HepG2 (cell line): ENCODE data around the gene PLB1. TPM values are rescaled to one million over a fixed set of nuclear protein-coding genes. Genes with fewer than 3 reads are reported as not detected.
A peak's percentile ranks its signal among the peaks of the same experiment; 100 is the strongest.

Experiments used
- ATAC-seq: fragments of 200-7000 bp; cut with Tn5 transposase; 3 replicates; pipeline ENCODE4 v1.9.1; 2020; ENCODE audit warnings: mild to moderate bottlenecking, moderate library complexity
- Bru-seq: library from RNA; stranded (reverse); fragments of 400-500 nt; gene quantifications from one replicate; lab custom pipeline; 2021; lab: Mats Ljungman, UMichigan
- BruChase-seq, 2 experiments: library from RNA; stranded (reverse); fragments of 400-500 nt; gene quantifications; one replicate each; lab custom pipeline; 2021; lab: Mats Ljungman, UMichigan
- BruUV-seq: library from RNA; stranded (reverse); fragments of 400-500 nt; replicated peaks from 2 replicates; lab custom pipeline; 2021; lab: Mats Ljungman, UMichigan
- CTCF ChIA-PET: fragments of 300-600 bp; formaldehyde crosslinking; extraction: SDS; loops from one replicate; lab custom pipeline; 2021; ENCODE audit warnings: low total read pairs, inconsistent platforms, low intra/inter-chr PET ratio; lab: Yijun Ruan, JAX
- POLR2A ChIA-PET: fragments of 350-600 bp; sonication (Branson Sonifier 250); formaldehyde crosslinking; loops from one replicate; lab custom pipeline; 2020; ENCODE audit warnings: antibody characterized with exemption, inconsistent platforms; lab: Yijun Ruan, JAX
- DNase-seq: peaks from one replicate; pipeline ENCODE4 v3.0.0-alpha.2; 2015; ENCODE audit warnings: low spot score
- FAIRE-seq: peaks from 3 replicates; lab custom pipeline; 2011; peaks lifted over from hg19 to GRCh38; lab: Jason Lieb, UNC
- H2AFZ ChIP-seq: one replicate; pipeline ENCODE4 v1.6.1; 2011; ENCODE audit warnings: low read length, inconsistent platforms
- H3K27ac ChIP-seq: fragments of 300-600 bp; 3 replicates; pipeline ENCODE4 v1.8.0; 2011; ENCODE audit warnings: mixed run types, mild to moderate bottlenecking, mixed read lengths, low read length, inconsistent platforms; ENCODE audit not compliant: insufficient read depth; ENCODE audit errors: extremely low read length
- H3K27me3 ChIP-seq, 2 experiments: fragments of 200-600 bp in 1 of 2; 2 replicates in 1 of 2; 3 replicates in 1 of 2; pipeline versions ENCODE4 v1.6.0 to v1.8.0; 2011; ENCODE audit warnings: low read length in 2 of 2, mild to moderate bottlenecking in 2 of 2, moderate library complexity in 2 of 2, inconsistent platforms in 1 of 2; ENCODE audit not compliant: insufficient read depth in 2 of 2, control insufficient read depth in 1 of 2
- H3K36me3 ChIP-seq, 2 experiments: fragments of 200-600 bp in 1 of 2; replicated peaks in 1 of 2; 2 replicates in 1 of 2; 3 replicates in 1 of 2; pipeline versions ENCODE4 v1.5.1 to v1.8.0; 2011; ENCODE audit warnings: low read length in 2 of 2, inconsistent platforms in 1 of 2; ENCODE audit not compliant: insufficient read depth in 2 of 2, control insufficient read depth in 1 of 2
- H3K4me1 ChIP-seq: 2 replicates; pipeline ENCODE4 v1.5.1; 2012; ENCODE audit warnings: low read length, inconsistent platforms; ENCODE audit not compliant: insufficient read depth
- H3K4me2 ChIP-seq: 2 replicates; pipeline ENCODE4 v1.6.0; 2011; ENCODE audit warnings: low read depth, low read length, inconsistent platforms
- H3K4me3 ChIP-seq, 3 experiments: fragments of 200-600 bp in 1 of 3; sonication (generic), shearing (Covaris generic) in 1 of 3; replicated peaks in 1 of 3; 2 replicates each; pipeline ENCODE4 v1.5.1; 2011 to 2016; ENCODE audit warnings: low read length in 3 of 3, inconsistent platforms in 2 of 3, low read depth in 2 of 3, mild to moderate bottlenecking in 2 of 3, control low read depth in 1 of 3, mixed read lengths in 1 of 3; ENCODE audit not compliant: insufficient read depth in 1 of 3
- H3K79me2 ChIP-seq: one replicate; pipeline ENCODE4 v1.6.1; 2011; ENCODE audit warnings: low read length, inconsistent platforms; ENCODE audit not compliant: insufficient read depth
- H3K9ac ChIP-seq: 2 replicates; pipeline ENCODE4 v1.6.0; 2011; ENCODE audit warnings: mild to moderate bottlenecking, low read depth, low read length, inconsistent platforms; ENCODE audit not compliant: insufficient read depth
- H3K9me3 ChIP-seq: 2 replicates; pipeline ENCODE4 v1.5.1; 2012; ENCODE audit warnings: mild to moderate bottlenecking, low read length
- H4K20me1 ChIP-seq: 2 replicates; pipeline ENCODE4 v1.6.0; 2011; ENCODE audit warnings: inconsistent platforms, mild to moderate bottlenecking, low read length, moderate library complexity; ENCODE audit not compliant: insufficient read depth
- GMEB2 ChIP-seq: IDR thresholded peaks from 2 replicates; pipeline ENCODE4 v1.6.1; 2016; ENCODE audit warnings: missing biosample characterization, missing genetic modification reagents, low read depth
- HINFP ChIP-seq: sonication (generic); formaldehyde crosslinking; IDR thresholded peaks from 2 replicates; pipeline ENCODE4 v1.4.0; 2020; ENCODE audit warnings: low read depth, mild to moderate bottlenecking, missing genetic modification reagents
- HNRNPL ChIP-seq: fragments of 200-400 bp; formaldehyde crosslinking; IDR thresholded peaks from 2 replicates; pipeline ENCODE4 v1.6.1; 2017; ENCODE audit warnings: mild to moderate bottlenecking, low read depth, low read length
- POLR2G ChIP-seq: fragments of 200-400 bp; formaldehyde crosslinking; IDR thresholded peaks from 2 replicates; pipeline ENCODE4 v1.6.1; 2018; ENCODE audit warnings: mild to moderate bottlenecking, low read depth, low read length, moderate library complexity
- SSRP1 ChIP-seq: IDR thresholded peaks from 2 replicates; pipeline ENCODE4 v1.6.1; 2016; ENCODE audit warnings: control low read depth
- TBX3 ChIP-seq: fragments of 450-650 bp; IDR thresholded peaks from 2 replicates; pipeline ENCODE4 v1.6.1; 2017; ENCODE audit warnings: antibody characterized with exemption, mild to moderate bottlenecking, inconsistent platforms, borderline replicate concordance
- YY1 ChIP-seq: IDR thresholded peaks from 2 replicates; pipeline ENCODE4 v1.6.1; 2011; ENCODE audit warnings: low read length, low read depth, moderate library complexity, mild to moderate bottlenecking; ENCODE audit not compliant: insufficient read depth, insufficient replicate concordance
- ZFAT ChIP-seq: sonication (generic); formaldehyde crosslinking; conservative IDR thresholded peaks from 2 replicates; pipeline ENCODE4 v1.8.1; 2023; ENCODE audit warnings: missing genetic modification reagents, inconsistent platforms
- ZNF280D ChIP-seq: sonication (generic); formaldehyde crosslinking; IDR thresholded peaks from 2 replicates; pipeline ENCODE4 v1.5.1; 2020; ENCODE audit warnings: mild to moderate bottlenecking, missing genetic modification reagents
- ZNF431 ChIP-seq: sonication (generic); formaldehyde crosslinking; IDR thresholded peaks from 2 replicates; pipeline ENCODE4 v1.9.0; 2022; ENCODE audit warnings: missing genetic modification reagents, low read depth, mild to moderate bottlenecking, borderline replicate concordance
- WGBS: methylation state at CpG from one replicate; pipeline ENCODE4 v1.1.6; 2017; ENCODE audit warnings: low lambda C conversion rate; 5-methylcytosine and 5-hydroxymethylcytosine counted together
- in situ Hi-C: cut with HindIII; loops from 2 replicates; pipeline ENCODE4 v1.10.0; 2017; ENCODE audit warnings: low pct_unique_long_range_greater_than_20kb; ENCODE audit not compliant: extremely low pct_ligation_motif_present
- intact Hi-C: fragments of 100-400 bp; cut with micrococcal nuclease; formaldehyde crosslinking; loops from one replicate; pipeline ENCODE4 v1.10.0; 2022; ENCODE audit not compliant: unreplicated experiment
- long read RNA-seq, 2 experiments: library from RNA in 1 of 2; library from polyadenylated mRNA in 1 of 2; stranded (forward) in 1 of 2; unstranded in 1 of 2; transcript quantifications; one replicate each; pipeline ENCODE4 v2.0.0, GENCODE V29; 2019 to 2022
- polyA minus RNA-seq, 3 experiments: library from RNA; depleted of rRNA, polyadenylated mRNA; stranded (reverse); fragments of >200 nt; gene quantifications; 2 replicates each; pipeline ENCODE4 v1.2.3, GENCODE V29; 2011; ENCODE audit warnings: low replicate concordance in 1 of 3
- polyA plus RNA-seq, 8 experiments: library from polyadenylated mRNA; depleted of rRNA in 3 of 8; stranded (reverse) in 7 of 8; unstranded in 1 of 8; fragments of >200 nt; fragmentation: Illumina TruSeq in 4 of 8; extraction: Trizol in 4 of 8; gene quantifications; 2 replicates each; pipeline versions ENCODE4 v1.2.1 to v1.2.3, GENCODE V29; 2011 to 2016; ENCODE audit warnings: low read depth in 4 of 8, missing spikeins in 1 of 8, mixed read lengths in 1 of 8; ENCODE audit not compliant: insufficient read depth in 1 of 8
- total RNA-seq, 5 experiments: library from RNA; depleted of rRNA; stranded (reverse); fragments of >200 nt; fragmentation: Illumina TruSeq; extraction: Trizol; gene quantifications; 2 replicates each; pipeline ENCODE4 v1.2.3, GENCODE V29; 2016; ENCODE audit warnings: low read depth in 1 of 5

Gene PLB1
- total RNA-seq (2016; rRNA removed; fragmentation: Illumina TruSeq; extraction: Trizol) (0.17 and 0.20 TPM in 2 replicates), polyA plus RNA-seq (2011; rRNA removed) (0.99 and 1.8 TPM in 2 replicates), polyA minus RNA-seq (2011; rRNA and poly(A)+ RNA removed; ENCODE audit: low replicate concordance) (0.70 and 6.0 TPM in 2 replicates), Bru-seq, nascent RNA (percentile 21 among the genes with signal in this experiment), BruChase-seq, experiment 1, labeled RNA remaining after a 6-hour chase (percentile 15 among the genes with signal in this experiment), BruChase-seq, experiment 2, labeled RNA remaining after a 2-hour chase (percentile 20 among the genes with signal in this experiment)
- total RNA-seq (2016; cell fraction: cytosol; rRNA removed; fragmentation: Illumina TruSeq; extraction: Trizol; ENCODE audit: low read depth), result 0.09 and 0.20 TPM in 2 replicates
- 0.12 and 0.41 TPM in 2 replicates for total RNA-seq (2016; cell fraction: insoluble cytoplasmic fraction; rRNA removed; fragmentation: Illumina TruSeq; extraction: Trizol)
- total RNA-seq (2016; cell fraction: membrane; rRNA removed; fragmentation: Illumina TruSeq; extraction: Trizol), result 0.25 and 0.31 TPM in 2 replicates
- total RNA-seq (2016; cell fraction: nucleus; rRNA removed; fragmentation: Illumina TruSeq; extraction: Trizol), result 0.31 and 0.50 TPM in 2 replicates
- polyA plus RNA-seq (2011; cell fraction: cytosol; rRNA removed), result 0.29 and 0.58 TPM in 2 replicates
- 4.4 and 5.8 TPM in 2 replicates for polyA plus RNA-seq (2011; cell fraction: nucleus; rRNA removed)
- 0.13 and 0.15 TPM in 2 replicates for polyA plus RNA-seq (2012)
- polyA plus RNA-seq (2016; cell fraction: cytosol; fragmentation: Illumina TruSeq; extraction: Trizol; ENCODE audit: low read depth), result 0.06 and 0.43 TPM in 2 replicates
- 0.14 and 0.59 TPM in 2 replicates for polyA plus RNA-seq (2016; cell fraction: insoluble cytoplasmic fraction; fragmentation: Illumina TruSeq; extraction: Trizol; ENCODE audit: low read depth)
- polyA plus RNA-seq (2016; cell fraction: membrane; fragmentation: Illumina TruSeq; extraction: Trizol; ENCODE audit: low read depth), result 0.12 and 0.13 TPM in 2 replicates
- 0.21 and 0.93 TPM in 2 replicates for polyA plus RNA-seq (2016; cell fraction: nucleus; fragmentation: Illumina TruSeq; extraction: Trizol; ENCODE audit: insufficient read depth, low read depth)
- polyA minus RNA-seq (2011; cell fraction: cytosol; rRNA and poly(A)+ RNA removed), result 0.20 and 0.88 TPM in 2 replicates
- 2.1 and 3.5 TPM in 2 replicates for polyA minus RNA-seq (2011; cell fraction: nucleus; rRNA and poly(A)+ RNA removed)
- long read RNA-seq, experiment 1, result 0 reads
- long read RNA-seq, experiment 2, partial matches to known transcripts, result 2 of 3 reads
- long read RNA-seq, experiment 2, other reads (novel, unspliced or antisense), result 1 of 3 reads

GRCh38 chr2:28495551-28496250, at the start of gene PLB1:
PLB1 (plus strand) TSS chr2:28496060; CDS start chr2:28496115, 55 bp downstream.
- Histone ChIP-seq H3K4me1 (no peaks in the 10 kb centered on the region), H3K27me3 (peaks cover 0 to 39% of the 10 kb centered on the region in 2 experiments; a peak in 4 of 5 replicates), H3K9me3 (no peaks in the 10 kb centered on the region), H4K20me1 (no peaks in the 10 kb centered on the region), H3K79me2 (no peaks in the 10 kb centered on the region), H3K36me3 (no peaks in the 10 kb centered on the region), H3K9ac (no peak within 1 kb of the TSS), H3K4me3 (no peak within 1 kb of the TSS), H2AFZ (no peak within 1 kb of the TSS), H3K27ac (no peak within 1 kb of the TSS), H3K4me2 (no peak within 1 kb of the TSS)
- WGBS, result 33% methylated on average over 13 of the region's 14 CpGs
- POLR2A ChIA-PET, result no interaction called here
- no peak for ATAC-seq
- BruUV-seq, result no TSS peak
- FAIRE-seq, result no peak
- CTCF ChIA-PET, result no interaction called here
- in situ Hi-C loops, result no loop called here
- no peak for DNase-seq
- intact Hi-C loops, result no loop called here
- TF ChIP-seq TBX3, result no peak
- TF ChIP-seq ZNF280D (CRISPR knock-in tag), result no peak
- TF ChIP-seq HNRNPL, result no peak
- TF ChIP-seq ZFAT (CRISPR knock-in tag), result no peak
- no peak for TF ChIP-seq POLR2G
- TF ChIP-seq SSRP1, result no peak
- no peak for TF ChIP-seq YY1
- no peak for TF ChIP-seq ZNF431 (CRISPR knock-in tag)
- TF ChIP-seq HINFP (CRISPR knock-in tag), result no peak
- no peak for TF ChIP-seq GMEB2 (CRISPR knock-in tag)
